Natural killer cell (primary cell): ENCODE results near the gene SPATA24. TPM values are rescaled to one million over a fixed set of nuclear protein-coding genes. Genes with fewer than 3 reads are reported as not detected.

Experiments used
- ATAC-seq, 3 donors: fragments of 150-1000 bp in 2 of 3; fragments of 200-7000 bp in 1 of 3; cut with Tn5 transposase; 1 replicate in 1 of 3; 2 replicates in 2 of 3; pipeline ENCODE4 v1.10.0; 2021; ENCODE audit warnings: mild to moderate bottlenecking in 2 of 3, moderate library complexity in 2 of 3
- DNase-seq, 2 donors: peaks; one replicate each; pipeline versions ENCODE4 v3.0.0 to v3.0.0-alpha.2; 2013 to 2021; ENCODE audit warnings: mixed read lengths in 1 of 2
- H3K27ac ChIP-seq: one replicate; pipeline ENCODE4 v1.5.1; 2013; ENCODE audit warnings: mild to moderate bottlenecking, low read length
- H3K27me3 ChIP-seq: one replicate; pipeline ENCODE4 v1.6.1; 2013; ENCODE audit warnings: low read length; ENCODE audit not compliant: control insufficient read depth, insufficient read depth
- H3K36me3 ChIP-seq: one replicate; pipeline ENCODE4 v1.6.1; 2013; ENCODE audit warnings: low read length; ENCODE audit not compliant: control insufficient read depth, insufficient read depth
- H3K4me1 ChIP-seq: one replicate; pipeline ENCODE4 v1.6.1; 2013; ENCODE audit warnings: low read length; ENCODE audit not compliant: control insufficient read depth, insufficient read depth
- H3K4me3 ChIP-seq: one replicate; pipeline ENCODE4 v1.5.1; 2013; ENCODE audit warnings: low read length
- H3K9me3 ChIP-seq: one replicate; pipeline ENCODE4 v1.6.1; 2013; ENCODE audit warnings: low read length; ENCODE audit not compliant: control insufficient read depth, insufficient read depth
- H3K27ac Mint-ChIP-seq, 2 donors: one replicate each; pipeline ENCODE4 v1.8.0; 2022; ENCODE audit warnings: mild to moderate bottlenecking in 2 of 2, mixed read lengths in 2 of 2, moderate library complexity in 1 of 2
- H3K27me3 Mint-ChIP-seq, 2 donors: one replicate each; pipeline ENCODE4 v1.8.0; 2022; ENCODE audit warnings: low read depth in 2 of 2, mixed read lengths in 2 of 2
- H3K36me3 Mint-ChIP-seq: one replicate; pipeline ENCODE4 v1.8.0; 2022; ENCODE audit warnings: mixed read lengths
- H3K4me1 Mint-ChIP-seq, 2 donors: one replicate each; pipeline ENCODE4 v1.8.0; 2022; ENCODE audit warnings: mixed read lengths in 2 of 2
- H3K4me3 Mint-ChIP-seq: one replicate; pipeline ENCODE4 v1.8.0; 2022; ENCODE audit warnings: mild to moderate bottlenecking, moderate library complexity, mixed read lengths
- H3K9me3 Mint-ChIP-seq, 2 donors: one replicate each; pipeline ENCODE4 v1.8.0; 2022; ENCODE audit warnings: mixed read lengths in 2 of 2
- CTCF ChIP-seq: fragments of 200-600 bp; IDR thresholded peaks from one replicate; pipeline ENCODE4 v1.8.0; 2022; ENCODE audit warnings: antibody characterized with exemption
- WGBS: methylation state at CpG from one replicate; pipeline ENCODE4 v1.1.7; 2013; ENCODE audit warnings: missing lambda C conversion rate; ENCODE audit not compliant: insufficient coverage; 5-methylcytosine and 5-hydroxymethylcytosine counted together
- intact Hi-C: fragments of 100-400 bp; cut with micrococcal nuclease; formaldehyde crosslinking; loops from one replicate; pipeline ENCODE4 v1.14.2; 2022
- total RNA-seq, 4 donors: library from RNA; stranded (reverse); fragments of 120-200 nt in 1 of 4; gene quantifications; one replicate each; pipeline versions ENCODE4 v1.2.3 to v1.2.4, GENCODE V29; 2013 to 2022

Gene SPATA24
- total RNA-seq, 3 donors from 2014 or later (not counting 1 experiment from before 2014, with no cell fraction given) = 1.6 to 2.9 (median 2.7) TPM

GRCh38 chr5:139374909-139375308 lies 29.0 kb downstream of the SPATA24 start:
- Mint-ChIP-seq H3K36me3 (no peaks in the 10 kb centered on the region), H3K27ac (no peak overlapping the region), H3K27me3 (no peaks in the 10 kb centered on the region), H3K4me1 (peaks cover 0 to 4% of the 10 kb centered on the region in 2 donors), H3K4me3 (no peak overlapping the region), H3K9me3 (no peaks in the 10 kb centered on the region)
- ATAC-seq = no peak
- Histone ChIP-seq H3K9me3 (no peaks in the 10 kb centered on the region), H3K27me3 (no peaks in the 10 kb centered on the region), H3K4me1 (no peaks in the 10 kb centered on the region), H3K4me3 (no peak overlapping the region), H3K36me3 (peaks cover 21% of the 10 kb centered on the region), H3K27ac (no peak overlapping the region)
- no peak for DNase-seq
- WGBS = 100% methylated on average over 2 of the region's 2 CpGs
- TF ChIP-seq CTCF = no peak
- intact Hi-C loops = no loop called here

DNA sequence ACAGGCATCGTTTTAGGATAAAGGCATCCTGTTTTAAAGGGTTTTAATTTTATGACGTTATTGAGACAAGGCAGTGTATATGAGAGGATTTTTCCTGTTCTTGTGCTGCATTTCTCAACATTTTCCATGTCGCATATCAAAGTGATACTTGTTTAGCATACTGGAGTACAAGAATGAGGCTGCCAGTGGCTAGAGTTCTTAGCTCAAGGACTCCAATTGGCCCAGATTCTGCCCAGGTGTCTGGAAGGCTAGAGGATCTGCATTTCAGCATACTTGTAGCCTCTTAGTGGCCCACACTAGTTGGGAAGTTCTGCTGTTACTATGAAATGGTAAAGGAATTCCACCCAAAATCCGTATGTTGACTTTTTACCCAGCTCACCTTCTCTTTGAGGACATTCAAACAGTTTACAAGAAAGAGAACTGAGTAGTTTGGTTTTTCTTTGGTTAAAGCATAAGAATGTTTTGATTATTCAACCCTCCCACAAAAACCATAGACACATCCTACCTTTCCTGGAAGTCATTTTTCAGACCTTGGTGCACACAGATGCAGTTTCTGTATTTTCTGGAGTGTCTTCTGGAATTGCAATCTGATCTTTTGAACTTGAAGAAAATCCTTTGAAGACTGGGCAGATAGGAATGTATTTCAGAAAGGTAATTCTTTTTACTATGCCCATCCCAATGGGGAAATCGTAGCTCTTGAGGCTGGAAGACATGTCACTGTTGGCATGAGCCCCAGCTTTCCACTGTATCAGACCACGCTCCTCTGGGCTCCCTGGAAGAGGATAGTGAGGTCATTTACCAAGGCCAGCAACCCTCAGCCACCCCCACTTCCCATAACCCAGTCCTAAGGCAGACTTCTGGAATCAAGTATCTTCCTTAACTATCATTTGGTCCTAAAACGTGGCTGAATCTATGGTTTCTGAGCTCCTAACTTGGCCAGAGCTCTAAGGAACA lies 32.1 kb downstream of the SPATA24 start:
- Mint-ChIP-seq H3K4me1 (peaks cover 0 to 4% of the 10 kb centered on the region in 2 donors), H3K9me3 (no peaks in the 10 kb centered on the region), H3K27ac (no peak overlapping the region), H3K4me3 (no peak overlapping the region), H3K36me3 (no peaks in the 10 kb centered on the region), H3K27me3 (no peaks in the 10 kb centered on the region)
- intact Hi-C loops = no loop called here
- ATAC-seq (peak in 1 of 3 donors; percentile 11), DNase-seq (no peak)
- 93% methylated on average over 7 of the region's 7 CpGs for WGBS
- Histone ChIP-seq H3K27me3 (no peaks in the 10 kb centered on the region), H3K36me3 (peaks cover 43% of the 10 kb centered on the region), H3K9me3 (no peaks in the 10 kb centered on the region), H3K27ac (no peak overlapping the region), H3K4me3 (no peak overlapping the region), H3K4me1 (no peaks in the 10 kb centered on the region)
- no peak for TF ChIP-seq CTCF

DNA sequence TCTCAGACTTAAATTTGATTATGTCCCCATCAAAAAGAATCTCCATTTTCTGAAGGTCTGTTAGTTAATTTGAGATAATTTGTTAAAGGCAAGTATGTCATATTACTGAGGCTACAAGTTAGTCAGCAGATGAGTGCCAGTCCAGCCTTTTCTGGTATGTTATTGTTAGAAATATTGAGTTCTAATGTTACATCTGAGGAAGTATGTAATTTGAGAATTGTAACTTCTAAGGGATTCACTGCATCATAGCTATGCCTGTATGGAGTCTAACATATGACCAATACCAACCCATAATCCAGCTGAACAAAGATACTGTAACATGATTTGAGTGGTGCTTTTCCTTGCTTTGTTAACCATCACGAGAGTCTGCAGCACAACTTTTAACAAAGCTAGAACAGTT lies 34.7 kb downstream of the SPATA24 start:
- DNase-seq = no peak
- Histone ChIP-seq H3K9me3 (no peaks in the 10 kb centered on the region), H3K36me3 (peaks cover 62% of the 10 kb centered on the region), H3K27ac (no peak overlapping the region), H3K4me3 (no peak overlapping the region), H3K4me1 (no peaks in the 10 kb centered on the region), H3K27me3 (no peaks in the 10 kb centered on the region)
- Mint-ChIP-seq H3K27ac (peak overlapping the region in 1 of 2 donors; percentile 2), H3K9me3 (no peaks in the 10 kb centered on the region), H3K4me3 (no peak overlapping the region), H3K36me3 (no peaks in the 10 kb centered on the region), H3K4me1 (peaks cover 0 to 4% of the 10 kb centered on the region in 2 donors), H3K27me3 (no peaks in the 10 kb centered on the region)
- WGBS = 100% methylated on average over 1 of the region's 1 CpG
- ATAC-seq = no peak
- no peak for TF ChIP-seq CTCF
- intact Hi-C loops = no loop called here
